Left kidney (tissue), 2 donors: Measurements from ENCODE around the gene ADAMTS4. TPM values are rescaled to one million over a fixed set of nuclear protein-coding genes. Genes with fewer than 3 reads are reported as not detected.
A peak's percentile ranks its signal among the peaks of the same experiment; 100 is the strongest.

ENCODE experiments used
- DNase-seq: peaks from one replicate; pipeline ENCODE4 v3.0.0-alpha.2; 2013
- polyA plus RNA-seq: library from polyadenylated mRNA; unstranded; fragments of 120-200 nt; gene quantifications from one replicate; pipeline ENCODE4 v1.2.1, GENCODE V29; 2013; ENCODE audit not compliant: insufficient read length

ADAMTS4 gene
- polyA plus RNA-seq, 1 donor, result 1.4 TPM

GRCh38 chr1:161222175-161223019 lies 23.5 kb upstream of the ADAMTS4 start:
- no peak for DNase-seq

GRCh38 chr1:161220002-161220401 lies 21.1 kb upstream of the ADAMTS4 start:
- no peak for DNase-seq

- no peak for DNase-seq
Observed at GRCh38 chr1:161219078-161219892, 20.4 kb upstream of the ADAMTS4 start.

DNA sequence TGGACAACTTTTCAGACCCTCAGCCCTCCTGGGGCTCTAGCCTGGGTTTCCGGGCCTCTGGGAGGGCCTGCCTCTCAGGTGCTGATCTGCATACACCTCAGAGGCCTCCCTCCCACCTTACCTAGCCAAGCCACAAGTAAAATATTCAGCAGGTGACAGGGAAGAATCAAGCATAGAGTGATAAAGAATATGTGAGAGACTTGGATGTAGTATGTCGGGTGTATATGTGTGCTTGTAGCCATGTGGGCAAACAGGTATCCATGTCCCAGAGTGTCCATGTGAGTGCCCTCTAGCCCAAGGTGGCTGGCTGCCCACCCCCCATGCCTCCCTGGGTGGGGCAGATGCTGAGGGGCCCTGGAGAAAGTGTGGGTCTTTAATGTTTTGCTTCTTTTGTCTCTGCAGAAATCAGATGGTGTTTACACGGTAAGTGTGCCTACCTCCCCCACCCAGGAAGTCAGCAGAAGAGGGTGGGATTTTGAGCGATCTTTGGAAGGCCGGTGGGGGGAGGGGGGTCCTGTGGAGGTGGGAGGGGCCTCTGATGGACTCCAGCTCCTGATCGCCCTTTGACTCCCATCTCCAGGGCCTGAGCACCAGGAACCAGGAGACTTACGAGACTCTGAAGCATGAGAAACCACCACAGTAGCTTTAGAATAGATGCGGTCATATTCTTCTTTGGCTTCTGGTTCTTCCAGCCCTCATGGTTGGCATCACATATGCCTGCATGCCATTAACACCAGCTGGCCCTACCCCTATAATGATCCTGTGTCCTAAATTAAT lies 19.6 kb upstream of the ADAMTS4 start:
- DNase-seq, result no peak

DNA sequence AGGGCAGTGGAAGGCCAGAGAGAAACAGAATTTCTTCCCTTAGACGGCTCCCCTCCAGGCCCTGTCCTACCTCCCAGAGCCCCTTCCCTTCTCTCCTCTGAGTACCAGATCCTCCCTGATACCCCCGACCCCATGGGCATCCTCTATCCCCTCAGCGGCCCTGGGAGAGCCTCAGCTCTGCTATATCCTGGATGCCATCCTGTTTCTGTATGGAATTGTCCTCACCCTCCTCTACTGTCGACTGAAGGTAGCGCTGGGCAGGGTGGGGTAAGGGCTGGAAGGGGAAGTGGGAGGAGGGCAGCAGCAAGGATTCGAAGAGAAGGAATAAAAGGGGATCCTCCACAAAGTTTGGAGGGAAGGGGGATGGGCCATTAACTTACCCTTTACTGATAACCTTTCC lies 19.0 kb upstream of the ADAMTS4 start:
- DNase-seq, result no peak

DNA sequence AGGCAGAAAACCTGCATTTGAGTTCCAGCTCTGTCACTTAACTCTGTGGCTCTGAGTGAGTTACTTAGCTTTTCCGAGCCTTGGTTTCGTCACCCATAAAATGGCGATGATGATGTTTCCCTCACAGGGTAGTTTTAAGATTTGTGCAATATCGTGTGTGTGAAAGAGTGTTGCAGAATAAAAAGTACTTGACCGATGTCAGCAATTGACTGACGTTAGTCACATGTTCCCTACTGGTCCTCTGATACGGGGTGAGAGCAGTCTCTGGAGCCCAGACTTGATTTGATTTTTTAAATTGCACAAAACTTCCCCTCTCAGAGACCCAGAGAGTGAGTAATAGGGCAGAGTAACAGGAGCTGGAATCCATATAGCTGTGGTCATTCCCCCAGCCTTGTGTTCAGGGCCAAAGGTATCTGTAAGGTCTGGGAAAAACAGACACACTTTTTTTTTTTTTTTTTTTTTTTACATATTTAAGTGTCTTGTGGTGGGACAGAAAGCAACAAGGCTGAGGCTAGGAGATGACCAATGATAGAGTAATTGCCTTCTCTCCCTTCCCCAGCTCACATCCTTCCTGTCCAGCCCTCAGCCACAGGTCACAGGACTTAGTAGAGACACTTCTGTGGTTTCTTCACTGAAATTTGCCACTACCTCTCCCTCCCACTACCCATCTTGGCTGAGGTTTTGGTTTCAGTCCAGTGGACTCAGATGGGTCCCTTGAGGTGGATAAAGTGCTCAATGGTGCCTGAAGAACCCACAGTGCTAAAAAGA lies 18.3 kb upstream of the ADAMTS4 start:
- DNase-seq, result no peak

GRCh38 chr1:161215076-161215475 lies 16.2 kb upstream of the ADAMTS4 start, which contains the start of gene FCER1G:
Gene FCER1G (plus strand): TSS chr1:161215295. CDS start chr1:161215322, 27 bp downstream.
- DNase-seq, result no peak

DNA sequence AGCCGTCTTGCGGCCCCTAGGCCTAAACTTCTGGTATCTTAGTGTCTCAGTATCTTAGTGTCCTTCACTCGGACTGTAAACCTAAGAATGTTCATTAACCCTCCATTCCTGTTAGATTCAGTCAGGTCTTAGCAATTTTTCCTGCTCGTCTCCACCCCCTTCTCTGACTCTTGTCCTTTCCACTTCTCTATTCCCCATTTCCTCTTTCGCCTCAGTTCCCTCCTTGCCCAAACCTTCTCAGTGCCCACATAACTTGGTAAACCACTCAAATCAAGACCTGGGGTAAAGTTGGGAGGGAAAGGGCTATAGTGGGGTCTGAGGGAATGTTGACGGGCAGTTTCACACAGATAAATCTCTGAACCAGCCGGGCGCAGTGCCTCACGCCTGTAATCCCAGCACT lies 15.5 kb upstream of the ADAMTS4 start:
- no peak for DNase-seq

GRCh38 chr1:161209790-161210409 lies 11.0 kb upstream of the ADAMTS4 start:
- DNase-seq, result no peak

DNA sequence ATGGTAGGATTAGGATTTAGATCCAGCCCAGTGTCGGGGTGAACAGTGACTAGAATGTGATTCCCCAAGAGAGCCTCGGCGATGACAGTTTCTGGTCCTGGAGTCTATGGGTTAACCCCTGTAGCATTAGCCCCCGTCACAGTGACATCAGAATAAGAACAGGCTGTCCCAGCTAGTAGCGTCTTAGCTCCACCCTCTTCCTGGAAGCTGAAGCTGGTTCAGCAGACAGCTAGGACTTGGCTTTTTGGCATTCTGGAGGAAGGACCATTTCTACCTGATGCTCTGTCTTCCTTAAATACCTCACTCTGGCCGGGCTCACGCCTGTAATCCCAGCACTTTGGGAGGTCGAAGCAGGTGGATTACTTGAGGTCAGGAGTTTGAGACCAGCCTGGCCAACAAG lies 8.3 kb upstream of the ADAMTS4 start:
- no peak for DNase-seq

DNA sequence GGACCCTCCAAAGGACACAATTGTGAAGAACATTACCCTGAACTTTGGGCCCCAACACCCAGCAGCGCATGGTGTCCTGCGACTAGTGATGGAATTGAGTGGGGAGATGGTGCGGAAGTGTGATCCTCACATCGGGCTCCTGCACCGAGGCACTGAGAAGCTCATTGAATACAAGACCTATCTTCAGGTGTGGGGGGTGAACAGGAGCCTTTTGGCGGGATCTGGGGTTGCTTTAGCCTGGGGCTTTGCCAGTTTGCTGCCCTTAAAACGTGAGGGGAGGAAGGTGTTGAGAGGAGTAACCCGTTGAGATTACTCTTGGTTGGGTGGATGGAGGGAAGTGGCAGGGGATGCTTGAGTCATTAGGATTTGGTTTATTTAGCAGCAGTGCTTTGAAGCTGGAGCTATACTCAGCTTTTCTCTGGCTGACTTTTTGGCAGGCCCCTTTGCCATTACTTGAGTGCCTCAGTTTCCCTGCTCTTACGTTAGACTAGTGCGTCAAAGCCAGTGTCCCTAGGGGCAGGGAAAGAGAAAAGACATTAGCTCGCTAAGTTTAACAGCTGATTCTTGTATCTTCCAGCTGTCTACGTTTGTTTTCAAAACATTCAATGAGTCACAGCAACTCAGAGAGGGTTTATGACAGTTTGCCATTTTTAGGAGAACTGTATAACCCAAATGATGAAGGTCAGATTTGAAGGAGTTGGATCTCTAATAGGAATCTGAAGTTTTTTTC lies 7.7 kb upstream of the ADAMTS4 start:
- DNase-seq, result no peak

DNA sequence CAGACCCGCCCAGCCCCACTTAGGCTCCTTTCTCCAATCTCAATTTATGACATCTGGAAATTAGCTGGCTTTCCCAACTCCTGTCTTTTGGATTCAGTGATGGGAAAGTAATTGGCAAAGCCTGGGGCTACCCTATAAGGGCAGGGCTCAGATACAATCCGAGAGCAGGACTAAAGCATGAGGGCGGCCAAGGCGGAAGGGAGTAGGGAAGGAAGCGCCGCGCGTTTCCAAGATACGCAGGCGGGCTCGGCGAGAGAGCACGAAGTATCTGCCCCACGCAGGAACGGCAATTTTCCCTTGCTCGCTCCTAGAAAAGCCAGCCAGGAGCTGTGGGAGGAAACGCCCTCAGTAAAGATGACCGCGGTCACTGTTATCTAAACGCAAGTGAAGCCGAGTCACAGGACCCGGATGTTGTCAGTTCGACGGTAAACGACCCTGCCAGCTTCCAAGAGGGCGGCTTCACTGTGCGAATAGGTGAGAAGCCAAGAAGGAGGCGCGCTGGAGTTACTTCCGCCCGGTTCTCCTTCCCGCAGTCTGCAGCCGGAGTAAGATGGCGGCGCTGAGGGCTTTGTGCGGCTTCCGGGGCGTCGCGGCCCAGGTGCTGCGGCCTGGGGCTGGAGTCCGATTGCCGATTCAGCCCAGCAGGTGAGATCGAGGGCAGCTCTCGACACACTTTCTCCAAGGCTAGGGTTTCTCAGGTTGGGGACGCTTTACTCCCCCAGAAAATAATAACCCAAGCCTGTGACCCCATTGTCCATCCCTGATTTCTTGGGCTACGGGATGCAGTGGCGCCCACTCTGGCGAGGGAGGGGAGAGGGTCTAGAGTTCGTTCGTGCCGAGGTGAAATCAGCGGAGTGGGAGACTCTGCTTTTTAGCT lies 3.2 kb upstream of the ADAMTS4 start, which contains the start of gene NDUFS2:
Gene NDUFS2, plus strand, starts transcription at position 532 of the 877 bp plus-strand sequence. Its CDS starts 19 bp downstream, at position 551.
- peak; percentile 99 for DNase-seq

- no peak for DNase-seq
Observed at GRCh38 chr1:161200992-161201835, 2.4 kb upstream of the ADAMTS4 start.

- DNase-seq, result no peak
Observed at GRCh38 chr1:161200421-161200991, 1.7 kb upstream of the ADAMTS4 start.

- DNase-seq, result no peak
Observed at GRCh38 chr1:161199506-161200139, 769 bp upstream of the ADAMTS4 start.

- DNase-seq, result peak; percentile 70
Observed at GRCh38 chr1:161198194-161198896, 509 bp downstream of the ADAMTS4 start.
